ENCODE measurements around the gene APOL1.
"Not testable (repeated sequence)": the region's sequence is repeated elsewhere in the genome, so short reads cannot be mapped to it uniquely, and the experiment has no call there.

APOL1 gene, protein sequence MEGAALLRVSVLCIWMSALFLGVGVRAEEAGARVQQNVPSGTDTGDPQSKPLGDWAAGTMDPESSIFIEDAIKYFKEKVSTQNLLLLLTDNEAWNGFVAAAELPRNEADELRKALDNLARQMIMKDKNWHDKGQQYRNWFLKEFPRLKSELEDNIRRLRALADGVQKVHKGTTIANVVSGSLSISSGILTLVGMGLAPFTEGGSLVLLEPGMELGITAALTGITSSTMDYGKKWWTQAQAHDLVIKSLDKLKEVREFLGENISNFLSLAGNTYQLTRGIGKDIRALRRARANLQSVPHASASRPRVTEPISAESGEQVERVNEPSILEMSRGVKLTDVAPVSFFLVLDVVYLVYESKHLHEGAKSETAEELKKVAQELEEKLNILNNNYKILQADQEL

DNA sequence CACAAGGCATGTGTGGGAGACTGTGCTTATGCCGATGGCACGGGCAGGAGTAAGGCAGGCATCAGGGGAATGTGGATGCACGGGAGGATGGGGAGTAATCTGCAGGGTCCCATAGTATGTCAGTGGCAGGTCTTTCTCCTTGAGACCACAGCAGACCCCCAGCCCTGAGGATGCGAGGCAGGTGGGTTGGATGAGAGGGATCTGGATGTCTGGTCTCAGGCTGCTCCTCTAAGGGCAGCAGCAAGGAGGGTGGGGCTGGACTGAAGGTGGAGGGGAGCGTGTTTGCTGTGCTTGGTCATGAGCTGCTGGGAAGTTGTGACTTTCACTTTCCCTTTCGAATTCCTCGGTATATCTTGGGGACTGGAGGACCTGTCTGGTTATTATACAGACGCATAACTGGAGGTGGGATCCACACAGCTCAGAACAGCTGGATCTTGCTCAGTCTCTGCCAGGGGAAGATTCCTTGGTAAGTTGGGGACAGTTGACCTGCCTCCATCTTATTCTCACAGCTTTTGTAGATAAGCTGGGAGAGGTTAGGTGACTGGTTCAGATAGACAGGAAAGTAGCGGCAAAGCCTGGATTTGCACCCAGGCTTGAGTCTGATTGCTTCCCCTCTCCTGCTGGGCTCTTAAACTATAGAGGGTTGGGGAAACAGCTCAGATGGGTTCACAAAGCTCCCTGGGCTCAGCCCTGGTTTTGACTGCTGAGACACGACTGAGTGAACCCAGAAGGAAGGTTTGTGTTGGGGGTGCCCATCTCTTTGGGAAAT is at the start of gene APOL1:
TSS of gene APOL1 (plus strand) at position 380 of the 769 bp plus-strand sequence. CDS start 1,823 bp downstream, outside the sequence.
- peak; percentile 19 for DNase-seq

DNA sequence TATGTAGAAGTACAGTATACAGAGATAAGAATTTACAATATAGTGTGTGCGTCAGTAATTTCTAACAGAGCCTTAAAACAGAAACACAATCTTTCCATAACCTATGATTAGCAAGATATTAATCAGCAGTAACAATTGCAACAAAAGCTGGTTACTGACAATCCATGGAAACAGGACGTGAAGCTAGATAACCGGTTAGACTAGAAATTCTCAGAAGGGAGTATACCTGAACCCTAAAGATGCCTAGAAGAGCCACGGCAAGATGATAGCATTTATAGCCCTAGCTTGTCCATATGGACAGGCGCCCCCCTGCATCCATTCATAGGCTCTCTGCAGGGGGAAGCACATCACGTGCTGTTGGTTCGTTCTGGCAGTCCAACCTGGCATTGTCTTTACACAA is 49.5 kb upstream of the APOL1 start:
- not testable (repeated sequence) for DNase-seq

DNA sequence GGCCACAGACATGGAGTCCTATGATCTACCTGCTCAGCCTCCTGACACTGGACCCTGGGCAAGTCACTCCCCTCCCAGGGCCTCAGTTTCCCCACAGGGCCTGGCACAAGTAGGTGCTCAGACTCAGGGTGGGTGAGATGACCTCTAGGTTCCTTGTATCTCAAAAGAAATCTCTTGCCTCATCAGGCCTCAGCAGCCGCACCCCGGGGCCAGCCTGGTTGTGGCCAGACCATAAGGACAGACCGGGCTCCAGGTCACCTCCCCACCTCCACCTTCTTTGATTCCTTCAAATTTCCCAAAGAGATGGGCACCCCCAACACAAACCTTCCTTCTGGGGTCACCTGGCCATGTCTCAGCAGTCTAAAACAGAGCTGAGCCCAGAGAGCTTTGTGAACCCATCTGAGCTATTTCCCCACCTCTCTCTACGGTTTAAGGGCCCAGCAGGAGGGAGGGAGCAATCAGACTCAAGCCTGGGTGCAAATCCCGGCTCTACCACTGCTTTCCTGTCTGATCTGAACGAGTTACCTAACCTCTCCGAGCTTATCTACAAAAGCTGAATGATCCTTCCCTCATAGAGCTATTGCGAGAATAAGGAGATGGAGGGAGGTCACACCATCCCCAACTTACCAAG is 48.8 kb upstream of the APOL1 start:
- DNase-seq, result no peak

DNA sequence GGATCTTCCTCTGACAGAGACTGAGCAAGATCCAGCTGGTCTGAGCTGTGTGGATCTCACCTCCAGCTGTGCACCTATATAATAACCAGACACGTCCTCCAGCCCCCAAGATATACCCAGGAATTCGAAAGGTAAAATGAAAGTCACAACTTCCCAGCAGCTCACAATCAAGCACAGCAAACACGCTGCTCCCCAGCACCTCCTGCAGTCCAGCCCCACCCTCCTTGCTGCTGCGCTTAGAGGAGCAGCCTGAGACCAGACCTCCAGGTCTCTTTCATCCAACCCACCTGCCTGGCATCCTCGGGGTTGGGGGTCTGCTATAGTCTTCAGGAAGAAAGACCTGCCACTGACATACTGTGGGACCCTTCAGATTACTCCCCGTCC is 48.3 kb upstream of the APOL1 start:
- DNase-seq, result no peak

DNA sequence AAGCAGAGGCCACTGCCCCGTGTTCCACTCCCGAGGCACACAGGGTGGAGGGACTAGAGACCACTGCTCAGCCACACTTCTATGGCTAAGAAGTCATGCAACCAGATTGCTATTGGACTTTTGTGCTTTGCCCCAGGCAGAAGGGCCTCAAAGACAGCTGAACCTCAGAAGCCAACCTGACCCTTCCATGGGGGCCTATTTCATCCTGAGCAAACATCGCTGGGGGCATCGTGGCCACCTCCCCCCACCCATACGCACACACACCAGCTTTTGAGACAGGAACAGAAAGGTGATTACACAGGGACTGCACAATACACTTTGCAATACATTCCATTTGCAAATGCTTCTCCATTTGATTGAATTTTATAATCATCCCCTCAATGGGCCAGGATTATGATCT is 47.4 kb upstream of the APOL1 start:
- DNase-seq, result not testable (repeated sequence)

- DNase-seq, result no peak
Measured at GRCh38 chr22:36206255-36206654, 46.7 kb upstream of the APOL1 start.

- no peak for DNase-seq
Measured at GRCh38 chr22:36208162-36208765, 44.7 kb upstream of the APOL1 start.

DNA sequence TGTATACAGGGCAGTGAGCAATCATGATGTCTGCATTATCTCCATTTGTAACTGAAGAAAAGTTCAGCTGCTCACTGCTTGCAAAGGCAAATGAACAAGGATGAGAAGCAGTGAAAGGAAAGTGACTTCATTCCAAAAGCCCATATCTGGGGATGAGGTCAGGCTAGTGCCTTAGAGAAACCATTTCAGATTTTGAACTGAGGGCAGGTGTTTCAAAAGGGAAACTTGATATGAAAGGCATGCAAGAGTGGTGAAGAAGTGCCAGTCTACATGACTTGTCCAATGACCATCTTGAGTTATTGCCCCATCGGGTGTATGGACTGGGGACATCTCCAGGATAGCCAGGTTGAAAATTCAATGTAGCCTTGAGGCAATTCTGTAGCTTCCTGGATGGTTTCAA is 44.0 kb upstream of the APOL1 start:
- no peak for DNase-seq

DNA sequence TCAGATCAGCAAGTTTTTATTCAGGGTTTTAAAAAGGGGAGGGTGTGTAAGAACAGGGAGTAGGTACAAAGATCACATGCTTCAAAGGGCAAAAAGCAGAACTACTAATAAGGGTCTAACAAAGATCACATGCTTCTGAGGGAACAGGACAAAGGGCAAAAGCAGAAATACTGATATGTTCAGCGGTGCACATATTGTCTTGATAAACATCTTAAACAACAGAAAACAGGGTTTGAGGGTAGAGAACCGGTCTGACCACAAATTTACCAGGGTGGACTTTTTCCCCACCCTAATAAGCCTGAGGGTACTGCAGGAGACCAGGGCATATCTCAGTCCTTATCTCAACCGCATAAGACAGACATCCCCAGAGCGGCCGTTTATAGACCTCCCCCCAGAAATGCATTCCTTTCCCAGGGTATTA is 43.4 kb upstream of the APOL1 start:
- not testable (repeated sequence) for DNase-seq

- DNase-seq, result no peak
Measured at GRCh38 chr22:36210224-36210623, 42.7 kb upstream of the APOL1 start.

DNA sequence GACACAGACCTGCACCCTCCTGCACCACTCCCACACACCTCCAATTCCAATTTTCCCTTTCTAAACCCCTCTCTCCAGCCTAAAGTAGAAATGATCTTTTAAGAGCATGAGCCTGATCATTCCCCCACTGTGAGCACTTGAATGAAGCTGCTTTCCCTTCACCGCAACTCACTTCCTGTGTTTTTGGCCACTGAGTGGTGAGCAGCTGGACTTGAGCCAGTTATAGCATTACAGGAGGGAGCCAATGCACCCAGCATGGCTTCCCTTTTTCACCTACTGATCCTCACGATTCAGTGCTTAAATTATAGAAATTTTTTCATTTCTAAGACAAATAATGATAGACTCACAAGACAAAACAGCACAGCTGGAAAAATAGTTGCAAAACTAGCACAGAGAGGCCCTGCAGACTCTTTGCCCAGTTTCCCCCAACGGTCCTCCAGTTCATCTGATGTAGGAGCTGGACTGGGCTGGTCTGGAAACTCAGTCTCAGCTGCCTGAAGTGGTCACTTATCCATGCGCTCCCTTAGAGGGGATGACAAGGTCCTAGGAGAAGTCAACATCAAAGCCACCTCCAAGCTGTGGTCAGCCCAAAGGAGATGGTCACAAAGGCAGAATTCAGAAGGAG is 41.6 kb upstream of the APOL1 start:
- peak; percentile 7 for DNase-seq

- no peak for DNase-seq
Measured at GRCh38 chr22:36212901-36213300, 40.0 kb upstream of the APOL1 start.

DNA sequence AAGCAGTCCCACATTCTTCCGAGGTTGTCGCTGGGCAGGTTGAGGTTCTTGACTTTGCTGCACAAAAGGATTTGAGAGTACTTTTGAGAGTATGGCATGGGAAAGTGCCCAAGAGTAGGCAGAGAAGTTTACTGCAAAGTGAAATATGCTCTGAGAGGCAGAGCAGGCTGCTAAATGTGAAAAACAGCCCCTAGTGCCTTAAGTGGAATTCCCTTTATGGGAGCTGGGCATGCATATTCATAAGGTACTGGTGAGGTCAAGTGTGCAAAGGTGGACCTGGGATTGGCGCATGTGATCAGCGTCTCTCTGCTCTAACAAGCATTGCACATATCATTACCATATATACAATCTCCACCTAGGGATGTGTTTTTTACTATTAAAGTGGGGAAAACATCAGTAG is 39.3 kb upstream of the APOL1 start:
- DNase-seq, result no peak

- no peak for DNase-seq
Measured at GRCh38 chr22:36215981-36216380, 37.0 kb upstream of the APOL1 start.

DNA sequence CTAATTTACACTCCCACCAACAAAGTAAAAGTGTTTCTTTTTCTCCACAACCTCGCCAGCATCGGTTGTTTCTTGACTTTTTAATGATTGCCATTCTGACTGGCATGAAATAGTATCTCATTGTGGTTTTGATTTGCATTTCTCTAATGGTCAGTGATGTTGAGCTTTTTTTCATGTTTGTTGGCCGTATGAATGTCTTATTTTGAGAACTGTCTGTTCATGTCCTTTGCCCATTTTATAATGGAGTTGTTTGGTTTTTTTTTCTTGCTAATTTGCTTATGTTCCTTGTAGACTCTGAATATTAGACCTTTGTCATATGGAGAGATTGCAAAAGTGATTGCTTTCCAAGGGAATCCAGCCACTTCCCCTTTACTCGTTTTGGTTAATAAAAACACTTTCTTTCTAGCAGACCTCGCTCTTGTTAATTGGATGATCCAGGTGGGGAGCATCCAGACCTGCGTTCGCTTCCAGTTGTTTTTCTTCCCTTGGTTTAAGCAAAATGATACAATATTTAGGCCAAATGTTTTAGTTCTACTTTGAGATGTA is 34.2 kb upstream of the APOL1 start:
- no peak for DNase-seq

DNA sequence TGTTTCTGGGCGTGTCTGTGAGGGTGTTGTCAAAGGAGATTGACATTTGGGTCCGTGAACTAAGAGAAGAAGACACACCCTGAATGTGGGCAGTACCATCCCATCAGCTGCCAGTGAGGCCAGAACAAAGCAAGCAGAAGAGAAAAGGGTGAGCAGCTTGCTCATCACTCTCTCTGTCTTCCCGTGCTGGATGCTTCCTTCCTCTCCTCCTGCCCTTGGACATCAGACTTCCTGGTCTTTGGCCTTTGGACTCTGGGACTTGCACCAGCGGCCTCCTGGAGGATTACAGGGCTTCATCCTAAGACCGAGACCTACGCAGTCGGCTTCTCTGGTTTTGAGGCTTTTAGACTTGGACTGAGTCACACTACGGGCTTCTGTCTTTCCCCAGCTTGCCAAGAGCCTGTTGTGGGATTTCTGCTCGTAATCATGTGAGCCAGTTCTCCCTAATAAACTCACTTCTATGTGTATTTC is 32.4 kb upstream of the APOL1 start:
- no peak for DNase-seq

DNA sequence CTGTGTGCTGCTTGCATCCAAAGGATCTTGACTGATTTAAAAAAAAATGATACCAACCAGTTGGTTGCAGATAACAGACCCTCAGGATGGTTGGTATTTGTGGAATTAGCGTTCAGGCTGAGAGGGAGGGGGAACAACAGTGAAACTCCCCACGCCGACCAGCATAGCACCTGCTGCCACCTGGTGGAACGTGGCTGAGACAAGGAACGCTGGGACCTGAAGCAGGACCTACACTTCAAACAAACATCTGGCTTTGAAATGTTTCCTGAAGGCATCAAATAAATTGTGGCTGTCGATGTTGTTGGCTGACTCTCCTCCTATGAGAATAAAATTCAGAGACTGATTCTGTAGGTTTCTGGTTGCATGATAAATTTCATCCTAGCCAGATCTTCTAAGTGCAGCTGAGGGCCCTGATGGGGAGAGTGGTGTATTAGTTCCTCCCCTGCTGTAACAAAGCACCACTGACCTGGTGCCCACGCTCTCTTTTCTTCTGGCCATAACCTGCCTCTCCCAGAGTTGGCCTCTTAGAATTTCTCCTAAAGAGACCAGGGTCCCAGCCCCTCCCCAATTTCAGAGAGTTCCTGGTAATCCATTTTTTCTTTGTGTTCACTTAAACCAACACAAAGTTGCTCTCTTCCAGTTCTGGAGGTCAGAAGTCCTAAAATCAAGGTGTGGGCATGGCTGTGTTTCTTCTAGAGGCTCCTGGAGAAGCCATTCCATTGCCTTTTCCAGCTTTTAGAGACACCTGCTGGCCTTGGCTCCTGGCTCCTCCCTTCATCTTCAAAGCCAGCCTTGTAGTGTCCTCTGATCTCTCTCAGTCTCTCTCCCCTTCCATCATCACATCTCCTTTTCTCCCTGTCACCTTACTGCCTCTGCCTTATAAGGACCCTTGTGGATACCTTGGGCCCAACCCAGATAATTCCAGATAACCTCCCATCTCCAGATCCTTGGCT is 30.9 kb upstream of the APOL1 start:
- DNase-seq, result peak; percentile 14

- no peak for DNase-seq
Measured at GRCh38 chr22:36222887-36223450, 30.0 kb upstream of the APOL1 start.

DNA sequence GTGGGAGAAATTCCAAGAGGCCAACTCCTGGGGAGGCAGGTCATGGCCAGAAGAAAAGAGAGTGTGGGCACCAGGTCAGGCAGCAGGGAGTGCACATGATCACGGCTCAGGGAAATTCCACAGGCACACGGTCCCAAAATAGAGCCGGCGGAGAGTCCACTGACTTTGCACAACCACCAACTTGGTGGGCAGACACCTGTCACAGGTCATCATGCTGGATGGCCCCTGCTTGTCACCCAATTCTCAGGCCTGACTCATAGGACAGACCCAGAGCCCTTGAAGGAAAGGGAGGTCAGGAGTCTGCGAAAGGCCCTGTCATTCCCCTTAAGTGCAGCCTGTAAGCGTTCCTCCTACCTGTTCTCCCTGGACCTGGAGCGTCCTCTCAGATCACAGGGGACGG is 29.4 kb upstream of the APOL1 start:
- DNase-seq, result no peak

DNA sequence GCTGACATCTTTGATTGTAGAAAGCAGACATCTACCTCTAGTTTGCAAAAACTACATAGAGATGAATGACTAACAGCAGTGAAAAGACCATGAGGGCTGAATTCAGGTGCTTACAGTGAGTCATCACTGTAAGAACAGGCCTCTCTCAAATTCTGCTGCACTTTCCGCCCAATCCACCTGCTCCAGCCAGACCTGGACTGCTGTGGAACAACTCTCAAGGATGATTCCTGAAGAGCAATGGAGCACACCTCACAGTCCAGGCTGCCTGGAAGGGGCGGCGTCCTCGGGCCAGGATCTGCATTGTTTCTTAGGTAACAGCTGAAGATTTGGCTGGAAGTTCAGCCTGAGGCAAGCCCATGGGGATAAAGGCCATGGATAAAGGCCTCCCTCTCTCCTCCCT is 28.7 kb upstream of the APOL1 start:
- DNase-seq, result no peak
